Right lobe of liver (tissue), 6 donors: ENCODE measurements around the gene TCF7L2. TPM values are rescaled to one million over a fixed set of nuclear protein-coding genes. Genes with fewer than 3 reads are reported as not detected.

Experiments
- ATAC-seq, 4 donors: fragments of 200-7000 bp; cut with Tn5 transposase; one replicate each; pipeline ENCODE4 v1.9.1; 2020; ENCODE audit warnings: mild to moderate bottlenecking in 4 of 4, moderate library complexity in 4 of 4
- DNase-seq, 3 donors: peaks; one replicate each; pipeline ENCODE4 v3.0.0-alpha.2; 2020
- H3K27ac ChIP-seq, 3 donors: fragments of 200-600 bp; one replicate each; pipeline ENCODE4 v1.8.0; 2022
- H3K27me3 ChIP-seq, 2 donors: fragments of 200-600 bp; one replicate each; pipeline ENCODE4 v1.8.0; 2022
- H3K36me3 ChIP-seq, 4 donors: fragments of 200-600 bp; sonication (generic) in 1 of 4; one replicate each; pipeline versions ENCODE4 v1.5.1 to v1.8.0; 2017 to 2022; ENCODE audit warnings: control low read depth in 1 of 4
- H3K4me1 ChIP-seq, 4 donors: fragments of 200-600 bp; sonication (generic) in 1 of 4; one replicate each; pipeline versions ENCODE4 v1.5.1 to v1.8.0; 2017 to 2022; ENCODE audit warnings: control low read depth in 1 of 4
- H3K4me3 ChIP-seq, 3 donors: fragments of 200-600 bp; one replicate each; pipeline ENCODE4 v1.8.0; 2022
- H3K9me3 ChIP-seq, 4 donors: fragments of 200-600 bp; sonication (generic) in 1 of 4; one replicate each; pipeline versions ENCODE4 v1.5.1 to v1.8.0; 2017 to 2022; ENCODE audit warnings: control low read depth in 1 of 4
- POLR2A ChIP-seq: fragments of 450-650 bp; IDR thresholded peaks from one replicate; pipeline ENCODE4 v1.6.1; 2017; ENCODE audit warnings: antibody characterized with exemption, mild to moderate bottlenecking
- WGBS: methylation state at CpG from one replicate; pipeline ENCODE4 v1.1.6; 2018; ENCODE audit warnings: low coverage, low lambda C conversion rate; ENCODE audit not compliant: insufficient coverage; ENCODE audit errors: missing lambda C conversion rate; 5-methylcytosine and 5-hydroxymethylcytosine counted together
- intact Hi-C, 2 donors: fragments of 100-400 bp; cut with DNase I; formaldehyde crosslinking; loops; one replicate each; pipeline versions ENCODE4 v1.11.2 to v1.14.1; 2022
- total RNA-seq, 6 experiments: library from RNA; depleted of rRNA in 2 of 6; stranded (reverse); fragments of >200 nt in 2 of 6; fragmentation: NEBNext Ultra II Directional in 3 of 6; extraction: Animal tissue kit (Norgen Biotek cat#: 25700) in 3 of 6; gene quantifications; one replicate each; pipeline versions ENCODE4 v1.1.0 to v1.2.4, GENCODE V29; 2016 to 2023
- TF ChIP-seq, protein P1 (sequence below), 4 donors: fragments of 200-600 bp in 3 of 4; fragments of 450-650 bp in 1 of 4; IDR thresholded peaks; one replicate each; pipeline versions ENCODE4 v1.5.1 to v1.8.0; 2016 to 2022; ENCODE audit warnings: antibody characterized with exemption in 4 of 4, mild to moderate bottlenecking in 2 of 4
- donor health status: DM: no; HTN: yes; CAD: no.
- donor health status: DM: no; HTN: no; CAD: no.
- donor health status: DM: no; HTN: no; CAD: no.
- donor health status: DM: no; HTN: yes; CAD: no.
- donor health status: DM: no; HTN: yes; CAD: no.

The TCF7L2 gene
- total RNA-seq, 6 experiments from 2014 or later: 9.4 to 33.2 (median 16.7) TPM

DNA sequence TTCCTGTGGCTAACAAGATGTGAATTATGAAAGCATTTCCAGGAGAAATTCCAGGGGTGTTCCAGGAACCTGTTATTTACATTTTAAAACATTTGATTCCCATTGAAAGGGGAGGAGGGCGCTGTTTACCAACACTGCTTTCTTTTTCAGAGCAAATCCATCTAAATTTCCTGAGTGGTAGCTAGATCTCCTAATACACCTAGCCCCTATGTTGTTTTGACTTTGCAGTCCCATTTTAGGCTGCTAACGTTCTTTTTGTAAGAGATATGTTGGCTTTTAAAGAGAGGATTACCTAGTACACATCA, 130.8 kb downstream of the TCF7L2 start:
- Histone ChIP-seq H3K9me3 (no peaks in the 10 kb centered on the region), H3K27ac (no peak overlapping the region), H3K4me1 (no peaks in the 10 kb centered on the region), H3K4me3 (no peak overlapping the region), H3K27me3 (no peaks in the 10 kb centered on the region), H3K36me3 (no peaks in the 10 kb centered on the region)
- WGBS: 64% methylated on average over 1 of the region's 2 CpGs
- intact Hi-C loops: no loop called here
- DNase-seq: no peak
- no peak for ATAC-seq
- TF ChIP-seq POLR2A: no peak
- TF ChIP-seq, protein P1, sequence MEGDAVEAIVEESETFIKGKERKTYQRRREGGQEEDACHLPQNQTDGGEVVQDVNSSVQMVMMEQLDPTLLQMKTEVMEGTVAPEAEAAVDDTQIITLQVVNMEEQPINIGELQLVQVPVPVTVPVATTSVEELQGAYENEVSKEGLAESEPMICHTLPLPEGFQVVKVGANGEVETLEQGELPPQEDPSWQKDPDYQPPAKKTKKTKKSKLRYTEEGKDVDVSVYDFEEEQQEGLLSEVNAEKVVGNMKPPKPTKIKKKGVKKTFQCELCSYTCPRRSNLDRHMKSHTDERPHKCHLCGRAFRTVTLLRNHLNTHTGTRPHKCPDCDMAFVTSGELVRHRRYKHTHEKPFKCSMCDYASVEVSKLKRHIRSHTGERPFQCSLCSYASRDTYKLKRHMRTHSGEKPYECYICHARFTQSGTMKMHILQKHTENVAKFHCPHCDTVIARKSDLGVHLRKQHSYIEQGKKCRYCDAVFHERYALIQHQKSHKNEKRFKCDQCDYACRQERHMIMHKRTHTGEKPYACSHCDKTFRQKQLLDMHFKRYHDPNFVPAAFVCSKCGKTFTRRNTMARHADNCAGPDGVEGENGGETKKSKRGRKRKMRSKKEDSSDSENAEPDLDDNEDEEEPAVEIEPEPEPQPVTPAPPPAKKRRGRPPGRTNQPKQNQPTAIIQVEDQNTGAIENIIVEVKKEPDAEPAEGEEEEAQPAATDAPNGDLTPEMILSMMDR (IDR thresholded peaks at IDR 0.05): peak in 1 of 4 donors; percentile 8

DNA sequence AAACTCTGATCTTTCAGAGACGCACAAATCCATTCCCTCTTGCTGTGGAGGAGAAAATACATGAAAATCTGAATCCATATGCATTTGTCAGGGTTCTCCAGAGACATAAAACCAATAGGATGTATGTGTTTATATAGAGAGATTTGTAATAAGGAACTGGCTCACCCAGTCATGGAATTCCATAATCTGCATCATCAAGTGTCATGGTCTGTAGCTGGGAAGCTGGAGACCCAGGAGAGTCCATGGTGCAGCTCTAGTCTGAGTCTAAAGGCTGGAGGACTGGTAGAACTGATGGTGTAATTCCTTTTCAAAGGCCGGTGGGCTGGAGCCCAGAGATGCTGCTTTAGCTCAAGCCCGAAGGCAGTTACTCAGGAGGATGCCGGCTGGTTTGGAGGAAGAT, 134.0 kb downstream of the TCF7L2 start:
- TF ChIP-seq, protein P1 (IDR thresholded peaks at IDR 0.05): no peak
- no peak for TF ChIP-seq POLR2A
- Histone ChIP-seq H3K4me3 (no peak overlapping the region), H3K4me1 (peaks cover 0 to 12% (median 0%) of the 10 kb centered on the region in 4 donors), H3K36me3 (no peaks in the 10 kb centered on the region), H3K9me3 (no peaks in the 10 kb centered on the region), H3K27ac (no peak overlapping the region), H3K27me3 (no peaks in the 10 kb centered on the region)
- WGBS: 100% methylated on average over 1 of the region's 4 CpGs
- DNase-seq (no peak), ATAC-seq (no peak)
- intact Hi-C loops: no loop called here

DNA sequence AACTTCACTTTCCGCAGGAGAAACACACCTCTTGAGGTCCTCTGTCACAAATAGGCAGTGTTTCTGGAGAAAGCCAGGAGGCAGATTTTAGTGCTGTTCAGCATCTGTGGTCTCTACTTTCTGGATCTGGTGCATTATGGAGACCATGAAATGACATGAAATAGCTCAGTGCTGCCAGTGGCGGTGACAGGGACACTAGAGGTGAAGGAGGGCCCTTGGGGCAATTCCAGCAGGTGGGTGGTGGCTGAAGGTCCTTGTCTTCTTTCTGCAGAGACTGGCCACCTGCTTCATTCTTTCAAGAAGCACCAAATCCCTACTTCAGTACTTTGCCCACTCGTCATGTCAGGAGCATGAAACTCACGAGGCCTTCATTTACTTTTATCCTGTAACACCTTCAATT, 135.7 kb downstream of the TCF7L2 start:
- no peaks in the 10 kb centered on the region for H3K27me3 ChIP-seq
- 93% methylated on average over 2 of the region's 4 CpGs for WGBS
- H3K9me3 ChIP-seq: no peaks in the 10 kb centered on the region
- peaks cover 0 to 12% (median 0%) of the 10 kb centered on the region in 4 donors for H3K4me1 ChIP-seq
- no peak overlapping the region for H3K4me3 ChIP-seq
- intact Hi-C loops: no loop called here
- ATAC-seq: no peak
- no peak for TF ChIP-seq POLR2A
- TF ChIP-seq, protein P1 (IDR thresholded peaks at IDR 0.05): no peak
- H3K27ac ChIP-seq: no peak overlapping the region
- no peak for DNase-seq
- H3K36me3 ChIP-seq: peaks cover 0 to 3% (median 0%) of the 10 kb centered on the region in 4 donors

DNA sequence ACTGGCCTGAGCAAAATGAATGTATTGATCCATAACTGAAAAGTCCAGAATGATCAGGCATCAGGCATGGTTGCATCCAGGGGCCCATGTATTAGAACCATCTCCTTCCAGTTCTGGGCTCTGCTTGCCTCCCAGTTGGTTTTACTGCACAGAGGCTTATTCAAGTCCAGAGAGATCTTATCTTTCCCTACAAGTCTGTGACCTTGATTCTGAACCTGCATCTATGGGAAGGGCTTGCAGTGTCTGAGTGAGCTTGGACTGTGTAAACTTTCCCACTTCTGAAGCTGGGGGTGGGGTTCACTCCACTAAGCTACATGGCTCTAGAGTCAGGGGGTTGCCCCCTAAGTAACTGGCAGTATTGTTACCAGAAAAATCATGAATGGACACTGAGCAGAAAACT, 136.2 kb downstream of the TCF7L2 start:
- H3K4me3 ChIP-seq: no peak overlapping the region
- ATAC-seq (peak in 1 of 4 donors; percentile 7), DNase-seq (no peak)
- H3K9me3 ChIP-seq: no peaks in the 10 kb centered on the region
- H3K27ac ChIP-seq: peak overlapping the region in 1 of 3 donors; percentile 63
- H3K4me1 ChIP-seq: peaks cover 0 to 12% (median 0%) of the 10 kb centered on the region in 4 donors
- TF ChIP-seq, protein P1 (IDR thresholded peaks at IDR 0.05): no peak
- TF ChIP-seq POLR2A: no peak
- H3K27me3 ChIP-seq: no peaks in the 10 kb centered on the region
- H3K36me3 ChIP-seq: peaks cover 0 to 3% (median under 1%) of the 10 kb centered on the region in 4 donors
- intact Hi-C loops: no loop called here
